Hepatocyte (in vitro differentiated cells): ENCODE results near the gene STRA8.

Experiments
- CTCF ChIP-seq: fragments of 200-600 bp; sonication (generic); IDR thresholded peaks from 2 replicates; pipeline ENCODE4 v1.5.1; 2016; ENCODE audit warnings: antibody characterized with exemption, mild to moderate bottlenecking; ENCODE audit not compliant: poor library complexity
- EZH2phosphoT487 ChIP-seq: fragments of 200-600 bp; sonication (generic); IDR thresholded peaks from one replicate; pipeline ENCODE4 v1.6.1; 2018; ENCODE audit warnings: antibody characterized with exemption, mild to moderate bottlenecking, low read depth, moderate library complexity; ENCODE audit not compliant: unreplicated experiment, severe bottlenecking

GRCh38 chr7:135211179-135211945 is 22.3 kb upstream of the STRA8 start, which contains the start of gene WDR91:
- TF ChIP-seq CTCF: peak; percentile 13
- no peak for TF ChIP-seq EZH2phosphoT487
